HG03342 (cell line): ENCODE measurements around the gene BUB1B.

Source experiments
- ATAC-seq: cut with Tn5 transposase; IDR thresholded peaks from one replicate; pipeline ENCODE4 v1.9.1; 2021; ENCODE audit warnings: mild to moderate bottlenecking, moderate library complexity; ENCODE audit not compliant: unreplicated experiment

Gene BUB1B

DNA sequence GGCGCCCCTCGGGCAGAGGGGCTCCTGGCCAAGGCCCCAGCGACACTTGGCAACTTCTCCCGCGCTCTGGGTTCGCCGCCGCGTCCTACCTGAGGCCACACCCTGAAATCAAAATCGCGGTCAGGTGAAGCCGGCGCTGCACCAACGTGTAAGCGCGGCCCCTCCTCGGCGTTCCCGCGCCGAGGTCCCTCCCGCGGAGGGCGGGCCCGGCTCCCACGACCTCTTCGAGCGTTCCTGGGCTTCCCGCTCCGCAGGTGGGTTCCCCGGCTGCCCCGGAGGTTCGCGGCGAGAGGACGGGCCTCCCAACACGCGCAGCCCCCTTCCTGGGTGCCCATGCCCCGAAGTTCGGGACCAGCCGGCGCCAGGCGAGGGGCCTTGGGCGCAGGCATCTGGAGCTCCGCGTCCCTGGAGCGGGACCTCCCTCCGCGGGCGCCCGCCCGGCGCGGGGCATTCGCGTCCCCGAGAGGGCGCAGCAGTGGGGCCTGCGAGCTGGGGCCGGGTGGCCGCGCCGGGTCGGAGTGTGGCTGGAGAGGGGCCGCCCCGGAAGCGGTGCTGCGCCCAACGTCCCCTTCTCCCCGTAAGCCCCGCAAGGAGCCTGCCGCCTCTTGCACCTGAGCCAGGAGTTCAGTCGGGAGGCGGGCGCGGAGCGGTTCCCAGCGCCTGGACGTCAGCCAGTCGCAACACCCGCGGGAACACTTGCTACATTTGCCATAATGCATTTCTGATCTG, 91.7 kb downstream of the BUB1B start:
- no peak for ATAC-seq

DNA sequence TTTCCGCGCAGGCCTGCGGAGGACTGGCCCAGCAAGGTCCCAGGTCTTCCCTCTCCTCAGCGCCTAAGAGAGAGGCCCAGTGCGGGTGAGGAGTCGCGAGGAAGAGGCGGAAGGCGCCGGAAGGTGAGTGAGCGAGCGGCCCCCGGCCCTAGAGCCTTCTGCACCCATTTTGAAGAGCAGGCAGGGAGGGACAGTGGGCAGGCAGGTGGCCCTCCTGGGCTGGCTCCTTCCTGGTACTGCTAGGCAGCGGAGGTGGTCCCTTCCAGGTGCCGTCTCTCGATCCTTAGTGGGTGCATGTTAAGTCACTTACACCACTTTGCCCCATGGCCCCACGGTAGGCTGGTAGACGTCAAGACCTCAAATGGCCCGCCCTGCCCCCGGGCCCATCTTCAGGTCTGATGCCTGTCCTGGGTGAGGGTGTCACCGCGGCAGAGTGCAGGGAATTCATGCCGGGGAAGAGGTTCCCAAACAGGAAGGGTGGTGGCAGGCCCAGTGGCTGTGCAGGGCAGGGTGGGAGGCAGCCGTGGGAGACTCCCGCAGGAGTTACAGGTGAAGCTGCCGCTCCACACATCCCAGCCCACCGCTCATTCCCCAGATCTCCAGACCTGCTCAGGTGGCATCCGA, 92.4 kb downstream of the BUB1B start:
- no peak for ATAC-seq

DNA sequence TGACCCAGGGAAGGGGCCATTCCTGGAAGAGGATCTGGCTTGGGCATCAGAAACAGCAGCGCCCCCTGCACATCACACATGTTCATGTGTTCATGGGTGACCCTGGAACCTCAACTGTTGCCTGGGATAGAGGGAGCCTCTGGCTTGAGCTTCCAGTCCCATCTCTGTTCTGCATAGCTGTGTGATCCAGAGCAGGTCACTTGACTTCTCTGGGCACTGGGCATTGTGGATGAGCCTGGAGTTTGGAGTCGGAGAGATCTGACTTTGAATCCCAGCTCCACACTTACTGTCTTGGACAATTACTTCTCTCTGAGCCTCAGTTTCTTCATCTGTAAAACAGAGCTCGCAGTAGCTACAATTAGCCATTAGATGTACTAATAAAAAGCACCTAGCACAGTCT, 93.6 kb downstream of the BUB1B start:
- no peak for ATAC-seq

DNA sequence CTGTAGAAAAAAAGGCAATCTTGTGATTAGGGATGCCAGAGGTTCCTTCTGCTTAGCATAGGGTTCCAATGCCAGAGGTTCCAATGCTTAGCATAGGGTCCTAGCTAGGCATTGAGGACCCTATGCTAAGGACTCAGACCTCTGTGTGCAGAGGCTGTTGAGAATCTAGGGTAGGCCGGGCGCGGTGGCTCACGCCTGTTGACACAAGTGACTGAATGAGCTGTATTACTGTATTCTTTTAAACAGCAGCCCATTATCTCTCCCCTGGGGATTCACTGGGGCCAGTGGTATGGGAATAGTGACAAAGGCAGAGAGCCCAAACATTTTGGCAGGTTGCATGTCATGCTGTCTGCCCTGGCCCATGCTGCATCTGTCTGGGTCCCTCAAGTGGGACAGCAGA, 94.2 kb downstream of the BUB1B start:
- no peak for ATAC-seq

DNA sequence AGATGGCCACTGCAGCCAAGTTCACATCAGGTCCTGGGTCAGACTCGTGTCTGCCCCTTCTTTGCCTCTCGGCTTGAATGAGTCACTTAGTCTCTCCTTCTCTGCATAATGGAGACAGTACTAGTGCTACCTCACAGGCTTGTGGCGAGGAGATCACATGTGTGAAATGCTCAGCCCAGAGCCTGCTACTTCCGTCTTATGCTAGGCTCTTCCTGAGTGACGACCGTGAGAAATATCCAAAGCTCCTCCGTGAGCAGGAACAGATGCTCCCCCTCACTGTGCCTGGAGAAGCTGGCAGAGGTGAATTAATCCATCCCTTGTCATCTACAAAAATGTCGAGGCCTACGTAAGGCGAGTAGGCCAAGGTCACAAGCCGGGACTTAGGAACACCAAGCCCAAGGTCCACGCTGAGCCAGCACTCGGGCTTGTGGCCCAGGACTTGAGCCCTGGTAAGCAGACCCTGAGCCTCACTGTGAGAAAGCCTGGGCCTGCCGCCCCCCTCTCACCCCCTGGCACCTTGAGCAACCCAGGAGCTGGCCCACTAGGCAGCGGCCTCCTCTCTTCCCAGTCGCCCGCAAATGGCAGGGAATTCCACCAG, 95.9 kb downstream of the BUB1B start:
- ATAC-seq, result no peak

DNA sequence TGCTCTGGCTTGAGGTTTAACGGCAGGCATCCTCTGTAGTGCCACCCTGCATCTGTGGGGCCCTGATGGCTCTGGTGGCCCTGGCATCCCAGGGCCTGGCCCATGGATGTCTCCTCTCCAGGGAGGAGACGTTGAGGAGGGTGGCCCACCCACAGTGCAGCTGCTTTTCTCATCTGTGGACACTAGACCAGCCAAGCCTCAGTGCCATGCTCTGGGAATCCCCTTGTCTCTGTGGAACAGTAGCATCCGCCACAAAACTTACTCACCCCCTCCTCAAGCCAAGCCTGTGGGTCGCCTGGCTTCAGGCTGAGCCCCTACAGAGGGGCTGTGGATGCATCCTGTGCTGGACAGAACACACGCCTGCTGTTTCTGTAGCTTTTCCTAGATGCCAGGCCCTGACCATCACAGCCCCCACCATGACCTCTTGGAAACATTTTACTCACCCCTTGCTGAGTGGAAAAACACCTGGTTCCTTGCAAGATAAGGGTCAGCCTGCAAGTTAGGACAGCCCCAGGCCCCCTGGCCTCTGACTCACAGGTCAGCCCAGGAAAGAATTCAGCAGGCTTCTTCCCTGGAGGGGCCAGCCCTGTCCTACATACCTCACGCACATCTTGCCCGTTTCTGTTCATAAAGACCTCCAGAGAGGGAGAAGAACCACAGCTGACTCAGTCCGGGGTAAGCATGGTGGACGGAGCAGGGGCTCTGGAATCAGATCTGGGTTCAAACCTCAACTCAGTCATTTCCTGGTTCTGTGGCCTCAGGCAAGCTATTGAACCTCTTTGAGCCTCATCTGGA, 97.0 kb downstream of the BUB1B start:
- ATAC-seq, result no peak

DNA sequence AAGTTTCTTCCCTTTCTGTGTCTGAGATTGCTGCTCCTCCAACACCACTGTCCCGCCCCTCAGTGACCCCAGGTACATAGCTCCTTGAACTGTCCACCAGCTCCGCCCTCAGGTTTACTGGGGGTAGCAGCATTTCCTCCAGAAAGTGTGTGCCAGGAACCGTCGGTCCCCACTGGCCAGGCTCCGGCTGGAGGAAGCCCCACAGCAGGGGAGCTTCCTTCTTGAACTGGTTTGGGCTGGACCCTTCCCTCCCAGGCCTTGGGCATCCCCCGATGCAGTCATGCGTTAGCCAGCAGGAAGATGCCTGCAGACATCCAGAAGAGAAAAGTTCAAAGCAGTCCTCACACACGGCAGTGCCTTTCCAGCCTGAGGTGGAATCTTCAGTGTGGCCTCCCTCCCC, 97.7 kb downstream of the BUB1B start:
- no peak for ATAC-seq

DNA sequence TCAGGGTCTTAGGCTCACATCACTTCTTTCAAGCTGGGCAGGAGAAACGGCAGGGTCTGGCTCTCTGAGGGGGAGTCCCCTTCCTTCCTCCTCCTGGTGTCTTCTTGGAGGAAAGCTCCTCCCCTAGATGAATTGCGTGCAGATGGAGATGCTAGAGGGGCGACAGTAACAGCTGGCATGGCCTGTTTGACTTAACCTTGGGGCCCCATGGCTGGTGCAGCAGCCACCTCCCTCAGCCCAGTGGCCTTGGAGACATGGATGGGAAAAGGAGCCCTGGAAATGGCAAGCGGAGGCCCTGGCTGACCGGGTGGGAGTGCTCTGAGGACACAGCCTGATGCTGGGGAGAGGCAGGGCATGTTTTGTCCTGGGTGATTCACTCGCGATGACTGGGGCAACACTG, 98.2 kb downstream of the BUB1B start:
- ATAC-seq, result no peak

DNA sequence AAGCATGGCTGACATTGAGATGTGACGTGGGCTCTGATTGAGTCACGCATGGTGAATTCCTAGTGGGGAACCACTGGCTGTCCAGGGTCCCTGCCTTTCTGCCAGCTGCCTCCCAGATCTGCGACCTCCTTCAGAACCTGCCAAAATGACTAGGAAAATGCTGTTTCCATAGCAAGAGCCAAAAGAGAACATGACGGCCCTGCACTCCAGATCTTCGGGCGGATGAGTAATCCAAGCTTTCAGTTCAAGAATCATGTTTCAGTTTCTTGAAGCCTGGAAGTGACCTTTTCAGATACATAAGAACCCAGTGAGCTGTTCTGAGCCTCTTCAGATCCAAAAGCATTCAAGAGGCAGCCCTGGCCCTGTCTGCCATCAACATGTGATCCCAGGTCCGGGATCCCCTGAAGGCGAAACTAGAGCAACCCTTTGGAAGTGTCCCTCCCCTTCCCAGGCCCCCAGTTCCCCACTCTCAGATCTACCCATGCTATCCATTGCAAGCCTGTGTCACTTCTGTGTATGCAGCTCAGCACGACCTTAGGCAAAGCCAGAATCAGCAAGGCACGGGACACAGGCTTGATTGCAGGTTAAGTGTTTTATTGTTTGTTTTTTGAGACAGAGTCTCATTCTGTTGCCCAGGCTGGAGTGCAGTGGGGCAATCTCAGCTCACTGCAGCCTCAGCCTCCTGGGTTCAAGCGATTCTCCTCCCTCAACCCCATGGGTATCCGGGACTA, 102.3 kb downstream of the BUB1B start:
- no peak for ATAC-seq

DNA sequence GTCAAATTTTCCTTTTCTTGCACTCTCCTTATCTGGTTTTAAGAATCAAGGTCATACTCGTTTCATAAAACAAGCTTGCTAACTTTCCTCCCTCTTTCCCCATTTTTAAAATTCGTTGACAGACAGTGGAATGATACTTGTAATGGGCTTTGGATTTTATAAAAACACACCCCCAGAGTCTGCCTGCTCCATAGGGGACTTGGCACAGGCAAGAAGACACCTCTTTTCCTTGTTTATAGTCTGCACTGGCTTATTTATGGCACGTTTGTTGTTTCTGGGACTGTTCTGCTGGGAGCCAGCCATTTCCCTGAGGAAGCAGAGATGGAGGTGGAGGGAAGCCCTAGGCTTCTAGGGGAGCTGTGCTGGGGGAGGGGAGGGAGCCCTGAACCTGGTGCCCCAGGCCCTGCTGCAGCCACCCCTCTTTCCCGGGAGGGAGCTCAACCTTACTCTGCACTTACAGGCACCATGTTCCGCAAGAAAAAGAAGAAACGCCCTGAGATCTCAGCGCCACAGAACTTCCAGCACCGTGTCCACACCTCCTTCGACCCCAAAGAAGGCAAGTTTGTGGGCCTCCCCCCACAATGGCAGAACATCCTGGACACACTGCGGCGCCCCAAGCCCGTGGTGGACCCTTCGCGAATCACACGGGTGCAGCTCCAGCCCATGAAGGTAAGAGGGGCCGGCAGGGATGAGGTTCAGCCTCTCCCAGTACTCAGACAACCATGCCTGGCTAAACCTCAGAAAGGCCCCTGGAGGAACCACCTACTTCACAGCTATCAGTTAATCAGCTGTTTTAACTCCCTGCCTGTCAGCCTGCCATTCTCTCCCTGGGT, 103.7 kb downstream of the BUB1B start:
- no peak for ATAC-seq

DNA sequence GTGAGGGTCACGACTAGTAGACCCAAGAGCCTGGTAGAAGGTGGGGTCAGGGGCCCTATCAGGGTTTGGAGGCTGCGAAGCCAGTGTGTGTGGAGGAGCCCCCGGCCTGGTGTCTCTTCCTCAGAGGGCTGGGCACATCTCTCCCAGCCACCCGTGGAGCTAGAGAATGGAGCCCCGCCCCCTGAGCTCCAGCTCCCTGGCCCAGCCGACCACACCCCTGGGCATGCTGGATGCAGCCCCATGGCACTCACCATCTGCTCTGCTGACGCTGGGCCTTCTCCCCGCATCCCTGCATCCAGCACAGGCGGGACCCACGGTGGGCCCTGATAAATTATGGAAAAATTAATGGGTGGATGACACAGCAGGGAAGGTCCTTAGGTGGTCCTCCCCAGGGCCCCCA, 104.5 kb downstream of the BUB1B start:
- no peak for ATAC-seq

DNA sequence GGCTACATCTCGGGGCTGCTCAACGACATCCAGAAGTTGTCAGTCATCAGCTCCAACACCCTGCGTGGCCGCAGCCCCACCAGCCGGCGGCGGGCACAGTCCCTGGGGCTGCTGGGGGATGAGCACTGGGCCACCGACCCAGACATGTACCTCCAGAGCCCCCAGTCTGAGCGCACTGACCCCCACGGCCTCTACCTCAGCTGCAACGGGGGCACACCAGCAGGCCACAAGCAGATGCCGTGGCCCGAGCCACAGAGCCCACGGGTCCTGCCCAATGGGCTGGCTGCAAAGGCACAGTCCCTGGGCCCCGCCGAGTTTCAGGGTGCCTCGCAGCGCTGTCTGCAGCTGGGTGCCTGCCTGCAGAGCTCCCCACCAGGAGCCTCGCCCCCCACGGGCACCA, 105.0 kb downstream of the BUB1B start:
- no peak for ATAC-seq

DNA sequence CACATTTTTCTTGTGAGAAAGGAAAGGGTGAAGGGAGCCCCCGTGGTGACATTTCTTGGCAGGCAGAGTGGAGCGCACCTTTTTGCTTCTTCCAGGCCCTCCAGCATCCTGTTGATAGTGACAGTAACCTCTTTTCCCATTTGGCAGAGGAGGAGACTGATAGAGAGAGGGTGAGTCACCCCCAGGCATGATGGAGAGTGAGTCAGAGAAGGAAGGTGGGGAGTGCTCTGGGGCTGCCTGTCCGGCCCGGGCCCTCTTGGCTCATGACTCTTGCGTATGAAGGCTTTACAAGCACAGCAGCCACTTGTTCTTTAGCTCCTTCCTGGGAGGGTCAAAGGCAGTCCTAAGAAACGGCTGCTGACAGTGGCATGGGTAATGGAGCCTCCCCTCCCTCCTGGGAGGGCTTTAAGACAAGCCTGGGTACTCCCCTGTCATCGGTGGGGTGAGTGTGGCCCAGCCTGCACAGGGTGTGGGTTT, 106.0 kb downstream of the BUB1B start:
- no peak for ATAC-seq

DNA sequence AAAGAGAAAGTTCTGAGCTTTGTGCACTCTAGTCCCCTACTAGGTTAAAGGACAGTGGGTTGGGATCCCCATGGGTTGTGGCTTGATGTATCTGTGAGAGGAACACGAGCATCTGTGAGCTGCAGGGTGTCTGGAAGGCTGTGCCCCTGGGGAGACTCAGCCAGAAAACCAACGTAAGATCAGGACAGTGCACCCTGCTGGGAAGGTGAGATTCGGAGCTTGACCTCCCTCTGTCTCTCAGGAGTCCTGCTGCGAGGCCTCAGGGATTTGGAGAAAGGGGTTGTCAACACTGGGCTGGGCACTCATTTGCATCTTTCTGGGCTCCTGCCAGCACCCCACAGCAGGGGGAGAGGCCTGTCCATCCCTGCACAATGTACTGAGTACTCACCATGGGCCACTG, 106.8 kb downstream of the BUB1B start:
- ATAC-seq, result no peak

DNA sequence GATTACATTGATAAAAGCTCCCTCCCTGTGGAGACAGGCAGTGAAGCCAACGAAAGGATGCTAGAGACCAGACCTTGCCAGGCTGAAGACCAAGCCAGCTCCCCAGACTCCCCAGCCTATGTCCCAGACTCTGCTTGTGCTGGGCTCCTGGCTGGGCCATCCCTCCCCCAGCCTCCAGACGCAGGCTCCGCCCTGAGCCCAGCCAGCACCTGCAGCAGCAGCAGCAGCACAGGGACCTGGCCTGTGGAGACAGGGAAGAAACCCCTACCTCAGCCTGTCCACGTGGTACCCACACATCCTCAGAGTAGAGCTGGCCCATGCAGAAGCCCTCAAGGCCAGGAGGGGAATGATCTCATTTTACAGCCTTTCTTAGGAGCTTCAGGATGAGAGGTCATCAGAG, 108.7 kb downstream of the BUB1B start:
- no peak for ATAC-seq

DNA sequence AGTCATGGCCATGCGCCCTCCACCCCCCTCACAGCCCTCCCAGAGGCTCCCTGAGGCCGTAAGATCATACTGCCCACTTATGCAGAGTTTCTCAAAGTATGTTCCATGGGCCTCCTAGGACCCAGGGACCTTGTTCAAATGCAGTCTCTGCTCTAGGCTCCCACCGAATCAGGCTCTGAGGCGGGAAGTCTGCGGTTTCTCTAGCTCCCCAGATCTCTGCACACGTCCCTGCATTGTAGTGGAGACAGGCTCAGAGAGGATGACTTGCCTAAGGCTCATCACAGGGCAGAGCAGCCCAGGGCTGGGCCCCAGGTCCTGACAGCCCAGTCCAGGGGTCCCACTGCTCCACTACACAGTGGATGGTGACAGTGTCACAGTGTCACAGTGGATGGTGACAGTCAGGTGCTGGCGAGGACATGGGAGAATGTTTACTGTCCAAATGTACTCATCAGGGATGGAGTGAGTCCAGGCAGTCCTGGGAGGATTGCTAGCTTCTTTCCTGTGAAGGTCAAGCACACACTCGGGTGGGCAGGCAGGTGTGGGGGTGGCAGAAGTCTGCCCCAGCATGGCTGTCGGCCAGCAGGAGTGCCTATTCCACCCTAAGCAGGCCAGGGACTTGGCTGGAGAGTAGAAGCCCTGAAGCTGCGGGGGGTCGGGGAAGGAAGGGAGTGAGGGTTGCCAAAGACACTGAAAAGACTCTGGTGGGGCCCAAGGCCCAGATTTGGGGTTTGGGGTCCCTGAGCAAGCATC, 109.6 kb downstream of the BUB1B start:
- no peak for ATAC-seq
